ENCODE data around the gene CCR4.
"Not testable (repeated sequence)": the region's sequence is repeated elsewhere in the genome, so short reads cannot be mapped to it uniquely, and the experiment has no call there.

The CCR4 gene

GRCh38 chr3:32952369-32953077 is 1.1 kb downstream of the CCR4 start:
- DNase-seq, result peak in 1 of 5 donors; percentile 24

- DNase-seq, result no peak
Observed at GRCh38 chr3:32954506-32954905, 3.1 kb downstream of the CCR4 start.

GRCh38 chr3:32956750-32957570 is 5.5 kb downstream of the CCR4 start:
- DNase-seq, result no peak

- DNase-seq, result no peak
Observed at GRCh38 chr3:32958509-32958908, 7.1 kb downstream of the CCR4 start.

GRCh38 chr3:32959371-32959770 is 7.9 kb downstream of the CCR4 start:
- DNase-seq, result no peak

GRCh38 chr3:32960404-32961170 is 9.1 kb downstream of the CCR4 start:
- peak in 1 of 5 donors; percentile 67 for DNase-seq

- DNase-seq, result peak in 2 of 5 donors; percentile 24 to 60
Observed at GRCh38 chr3:32961189-32961715, 9.8 kb downstream of the CCR4 start.

- DNase-seq, result peak in 4 of 5 donors; percentile 22 to 55 (median 39)
Observed at GRCh38 chr3:32963871-32964270, 12.4 kb downstream of the CCR4 start.

- not testable (repeated sequence) for DNase-seq
Observed at GRCh38 chr3:32964781-32965180, 13.3 kb downstream of the CCR4 start.

GRCh38 chr3:32965617-32966213 is 14.3 kb downstream of the CCR4 start:
- DNase-seq, result not testable (repeated sequence)

- DNase-seq, result not testable (repeated sequence)
Observed at GRCh38 chr3:32966627-32967026, 15.2 kb downstream of the CCR4 start.

GRCh38 chr3:32968166-32968919 is 16.9 kb downstream of the CCR4 start:
- DNase-seq, result no peak

- no peak for DNase-seq
Observed at GRCh38 chr3:32968920-32969389, 17.5 kb downstream of the CCR4 start.

- DNase-seq, result no peak
Observed at GRCh38 chr3:32969656-32970055, 18.2 kb downstream of the CCR4 start.

GRCh38 chr3:32971291-32971690 is 19.8 kb downstream of the CCR4 start:
- not testable (repeated sequence) for DNase-seq

- DNase-seq, result no peak
Observed at GRCh38 chr3:32972482-32973146, 21.2 kb downstream of the CCR4 start.

- peak in 1 of 5 donors; percentile 92 for DNase-seq
Observed at GRCh38 chr3:32973982-32974381, 22.5 kb downstream of the CCR4 start.

- peak in 1 of 5 donors; percentile 64 for DNase-seq
Observed at GRCh38 chr3:32975891-32976595, 24.6 kb downstream of the CCR4 start.

GRCh38 chr3:32977861-32978260 is 26.4 kb downstream of the CCR4 start:
- DNase-seq, result no peak

GRCh38 chr3:32978331-32978730 is 26.9 kb downstream of the CCR4 start:
- no peak for DNase-seq
